COLO668 (cell line): ENCODE measurements around the gene LARP1.
A peak's percentile ranks its signal among the peaks of the same experiment; 100 is the strongest.
"Not testable (repeated sequence)": the region's sequence is repeated elsewhere in the genome, so short reads cannot be mapped to it uniquely, and the experiment has no call there.

ENCODE experiments used
- DNase-seq: peaks from one replicate; lab custom pipeline; 2025; ENCODE audit not compliant: unreplicated experiment; lab: John Stamatoyannopoulos, UW

LARP1 gene

GRCh38 chr5:154755361-154756008, at the start of gene LARP1:
LARP1 (plus strand) TSS chr5:154755377; CDS start chr5:154755758, 381 bp downstream.
- peak; percentile 53 for DNase-seq

GRCh38 chr5:154706416-154706815, 48.8 kb upstream of the LARP1 start:
- no peak for DNase-seq

GRCh38 chr5:154707641-154708040, 47.5 kb upstream of the LARP1 start:
- DNase-seq, result no peak

- DNase-seq, result no peak
These were observed 47.0 kb upstream of the LARP1 start for GRCh38 chr5:154708207-154708606.

- no peak for DNase-seq
These were observed 46.3 kb upstream of the LARP1 start for GRCh38 chr5:154708846-154709245.

- no peak for DNase-seq
These were observed 45.5 kb upstream of the LARP1 start for GRCh38 chr5:154709368-154710305.

GRCh38 chr5:154712518-154713437, 42.4 kb upstream of the LARP1 start:
- peak; percentile 72 for DNase-seq

- DNase-seq, result peak; percentile 1
These were observed 41.5 kb upstream of the LARP1 start for GRCh38 chr5:154713615-154714125.

GRCh38 chr5:154714266-154714986, 40.8 kb upstream of the LARP1 start:
- peak; percentile 3 for DNase-seq

GRCh38 chr5:154721481-154722058, 33.6 kb upstream of the LARP1 start:
- no peak for DNase-seq

- DNase-seq, result no peak
These were observed 33.1 kb upstream of the LARP1 start for GRCh38 chr5:154722097-154722496.

GRCh38 chr5:154722936-154723335, 32.2 kb upstream of the LARP1 start:
- no peak for DNase-seq

- no peak for DNase-seq
These were observed 31.3 kb upstream of the LARP1 start for GRCh38 chr5:154723740-154724505.

- no peak for DNase-seq
These were observed 27.8 kb upstream of the LARP1 start for GRCh38 chr5:154727361-154727760.

GRCh38 chr5:154728939-154729588, 26.1 kb upstream of the LARP1 start:
- no peak for DNase-seq

GRCh38 chr5:154729613-154730012, 25.6 kb upstream of the LARP1 start:
- DNase-seq, result peak; percentile 30

- DNase-seq, result not testable (repeated sequence)
These were observed 24.4 kb upstream of the LARP1 start for GRCh38 chr5:154730761-154731160.

GRCh38 chr5:154732212-154732611, 23.0 kb upstream of the LARP1 start:
- no peak for DNase-seq
